ENCODE measurements around the gene HHIPL1.

The HHIPL1 gene

DNA sequence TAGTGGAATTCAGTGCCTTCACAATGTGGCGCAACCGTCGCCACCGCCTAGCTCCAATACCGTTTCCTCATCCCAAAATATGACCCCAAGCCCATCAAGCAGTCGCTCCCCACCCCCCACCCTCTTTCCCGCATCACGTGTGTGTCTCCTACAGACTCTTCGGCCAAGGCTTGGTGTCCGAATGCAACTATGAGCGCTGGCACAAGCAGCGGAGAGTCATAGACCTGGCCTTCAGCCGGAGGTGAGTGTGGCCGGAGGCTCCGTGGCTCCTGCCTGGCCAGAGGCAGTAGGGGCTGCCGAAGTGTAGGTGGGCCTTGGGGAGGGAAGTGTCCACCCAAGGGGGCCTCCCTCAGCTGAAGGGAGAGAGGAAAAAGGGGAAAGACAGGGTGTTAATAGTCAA is 54.9 kb downstream of the HHIPL1 start:
- DNase-seq (ENCODE audit: low read depth): no peak
- no peak for TF ChIP-seq CTCF (IDR thresholded peaks at IDR 0.05; ENCODE audit: low read depth, low read length, missing control alignments)

GRCh38 chr14:99700379-99700778 is 55.5 kb downstream of the HHIPL1 start:
- H3K4me3 ChIP-seq (ENCODE audit: low read depth, low read length): no peak overlapping the region
- in situ Hi-C loops (cut with HindIII; ENCODE audit: low sequenced_read_pairs): no loop called here
- no peak for TF ChIP-seq CTCF (IDR thresholded peaks at IDR 0.05; ENCODE audit: low read depth, low read length, missing control alignments)
- DNase-seq (ENCODE audit: low read depth): no peak

More for the DNA sequence above, 54.9 kb downstream of the HHIPL1 start:
- in situ Hi-C loops (cut with HindIII; ENCODE audit: low sequenced_read_pairs): no loop called here
- H3K4me3 ChIP-seq (ENCODE audit: low read depth, low read length): no peak overlapping the region

DNA sequence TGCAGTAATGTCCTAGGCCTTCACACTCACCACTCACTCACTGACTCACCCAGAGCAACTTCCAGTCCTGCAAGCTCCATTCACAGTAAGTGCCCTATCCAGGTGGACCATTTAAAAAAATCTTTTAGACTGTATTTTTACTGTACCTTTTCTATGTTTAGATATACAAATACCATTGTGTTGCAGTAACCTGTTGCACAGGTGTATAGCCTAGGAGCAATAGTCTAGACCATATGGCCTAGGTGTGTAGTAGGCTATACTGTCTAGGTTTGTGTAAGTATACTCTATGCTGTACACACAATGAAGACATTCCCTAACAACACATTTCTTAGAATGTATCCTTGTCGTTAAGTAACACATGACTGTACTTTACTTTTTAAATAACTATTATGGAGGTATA is 56.3 kb downstream of the HHIPL1 start:
- no peak for TF ChIP-seq CTCF (IDR thresholded peaks at IDR 0.05; ENCODE audit: low read depth, low read length, missing control alignments)
- no peak for DNase-seq (ENCODE audit: low read depth)
- in situ Hi-C loops (cut with HindIII; ENCODE audit: low sequenced_read_pairs): no loop called here
- H3K4me3 ChIP-seq (ENCODE audit: low read depth, low read length): no peak overlapping the region

DNA sequence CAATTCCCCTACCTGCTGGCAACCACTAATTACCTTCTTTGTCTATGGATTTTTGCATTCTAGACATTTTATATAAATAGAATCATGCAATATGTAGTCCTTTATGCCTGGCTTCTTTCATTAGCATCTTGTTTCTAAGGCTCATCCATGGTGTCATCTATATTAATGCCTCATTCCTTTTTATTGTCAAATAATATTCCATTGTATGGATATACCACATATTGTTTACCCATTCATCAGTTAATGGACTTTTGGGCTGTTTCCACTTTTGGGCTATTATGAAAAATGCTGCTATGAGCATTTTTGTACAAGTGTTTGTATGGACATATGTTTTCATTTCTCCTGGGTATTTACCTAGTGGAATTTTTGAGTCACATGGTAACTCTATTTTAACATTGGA is 57.2 kb downstream of the HHIPL1 start:
- H3K4me3 ChIP-seq (ENCODE audit: low read depth, low read length): no peak overlapping the region
- no peak for TF ChIP-seq CTCF (IDR thresholded peaks at IDR 0.05; ENCODE audit: low read depth, low read length, missing control alignments)
- no peak for DNase-seq (ENCODE audit: low read depth)
- in situ Hi-C loops (cut with HindIII; ENCODE audit: low sequenced_read_pairs): no loop called here

- in situ Hi-C loops (cut with HindIII; ENCODE audit: low sequenced_read_pairs): no loop called here
These were observed 58.5 kb downstream of the HHIPL1 start for GRCh38 chr14:99703381-99703780.

GRCh38 chr14:99704037-99704436 is 59.1 kb downstream of the HHIPL1 start:
- TF ChIP-seq CTCF (IDR thresholded peaks at IDR 0.05; ENCODE audit: low read depth, low read length, missing control alignments): no peak

More at GRCh38 chr14:99703381-99703780, 58.5 kb downstream of the HHIPL1 start:
- no peak for TF ChIP-seq CTCF (IDR thresholded peaks at IDR 0.05; ENCODE audit: low read depth, low read length, missing control alignments)
- H3K4me3 ChIP-seq (ENCODE audit: low read depth, low read length): no peak overlapping the region
- no peak for DNase-seq (ENCODE audit: low read depth)

More at GRCh38 chr14:99704037-99704436, 59.1 kb downstream of the HHIPL1 start:
- in situ Hi-C loops (cut with HindIII; ENCODE audit: low sequenced_read_pairs): no loop called here
- no peak overlapping the region for H3K4me3 ChIP-seq (ENCODE audit: low read depth, low read length)
- DNase-seq (ENCODE audit: low read depth): no peak
